IPS DF 4.7 (cell line): ENCODE data around the gene PANK1.

Experiments
- DNase-seq: peaks from one replicate; pipeline ENCODE4 v3.0.0-alpha.2; 2013; ENCODE audit warnings: low spot score; ENCODE audit errors: extremely low read depth

Gene PANK1

DNA sequence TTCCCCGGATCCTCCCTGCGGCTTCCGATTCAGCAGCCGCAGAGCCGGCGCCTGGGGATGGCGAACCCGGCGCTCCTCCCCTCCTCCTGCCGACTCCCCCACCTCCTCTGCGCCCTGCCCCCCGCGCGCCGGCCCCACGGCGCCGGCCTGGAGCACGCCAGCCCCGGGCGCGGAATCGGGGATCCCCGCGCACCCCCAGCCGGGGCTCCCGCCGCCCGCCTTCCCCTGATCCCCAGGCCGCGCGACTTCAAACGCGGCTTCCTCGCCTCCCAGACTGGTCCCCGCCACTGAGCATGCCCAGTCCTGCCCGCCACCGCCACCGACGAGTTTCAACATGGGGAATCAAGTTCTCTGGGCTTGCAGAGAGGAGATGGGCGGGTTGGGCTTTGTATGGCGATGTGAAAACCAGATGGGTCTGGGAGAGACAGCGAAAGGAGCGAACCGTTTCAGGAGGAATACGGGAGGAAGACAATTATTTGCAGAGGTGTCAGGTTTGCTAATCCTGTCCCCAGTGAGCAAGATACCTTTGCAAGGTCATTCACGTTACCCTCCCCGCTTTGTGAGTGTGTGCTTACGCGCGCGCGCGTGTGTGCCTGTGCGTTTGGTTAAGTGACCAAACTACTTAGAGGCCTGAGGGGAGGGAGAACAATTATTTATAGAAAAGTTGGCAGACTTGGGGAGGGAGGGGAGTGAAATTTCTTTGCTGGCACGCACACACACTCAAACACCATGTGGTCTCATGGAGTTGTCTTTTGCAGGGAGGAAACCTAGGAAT is at the start of gene PANK1:
PANK1 (minus strand) TSS at position 276 of the 775 bp plus-strand sequence. CDS start 351 bp downstream, outside the sequence.
- DNase-seq = no peak

DNA sequence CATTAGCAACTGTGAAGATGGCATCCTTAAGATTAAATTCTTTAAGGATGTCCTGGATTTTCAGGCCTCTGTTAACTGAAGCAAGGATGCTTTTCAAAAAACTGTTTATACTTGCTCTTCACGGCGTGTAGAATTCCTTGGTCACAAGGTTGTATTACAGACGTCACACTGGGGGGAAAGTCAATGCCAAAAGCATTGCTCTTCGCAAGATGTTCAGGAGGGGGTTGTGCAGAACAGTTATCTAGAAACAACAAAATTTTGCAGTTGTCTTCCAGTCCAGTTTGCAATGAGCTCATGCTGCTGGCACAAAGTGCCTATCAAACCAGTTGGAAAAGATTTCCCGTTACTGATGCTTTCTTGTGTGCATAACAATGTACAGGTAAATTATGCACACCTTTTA is 48.1 kb upstream of the PANK1 start:
- no peak for DNase-seq

DNA sequence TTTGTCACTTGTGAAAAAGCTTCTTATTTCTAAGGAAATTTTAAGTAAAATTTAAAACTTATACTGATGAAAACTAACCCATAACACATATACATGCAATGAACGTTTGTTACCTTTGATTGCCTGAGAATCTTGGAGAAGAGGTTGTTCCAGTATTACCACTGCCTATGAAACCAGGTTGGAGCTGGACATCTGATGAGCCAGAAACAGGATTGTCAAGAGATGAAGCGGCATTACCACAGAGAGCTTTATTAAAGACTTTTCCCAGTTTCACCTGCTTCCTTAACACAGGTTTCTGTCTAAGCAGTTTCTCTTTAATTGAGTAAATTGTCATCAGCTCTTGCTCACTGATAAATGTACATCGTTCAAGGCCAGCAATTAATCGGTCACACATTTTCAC is 47.4 kb upstream of the PANK1 start:
- no peak for DNase-seq

DNA sequence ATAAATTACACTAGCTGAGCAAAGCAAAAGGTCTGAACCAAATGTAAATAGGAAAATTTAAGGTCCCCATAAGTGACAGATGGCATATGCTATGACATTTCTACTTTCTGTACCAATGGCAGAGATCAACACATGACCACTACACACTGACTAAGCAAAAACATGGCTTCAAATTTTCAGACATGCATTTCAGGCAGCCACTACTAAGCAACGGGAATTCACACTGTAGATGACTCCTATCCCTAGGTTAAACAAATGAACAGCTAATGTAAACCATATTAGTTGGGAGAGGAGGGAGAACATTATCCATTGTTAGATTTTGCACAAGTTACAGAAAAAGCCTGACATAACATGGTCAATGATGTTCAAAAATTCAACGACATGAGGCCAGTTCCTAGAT is 45.0 kb upstream of the PANK1 start:
- DNase-seq = no peak

DNA sequence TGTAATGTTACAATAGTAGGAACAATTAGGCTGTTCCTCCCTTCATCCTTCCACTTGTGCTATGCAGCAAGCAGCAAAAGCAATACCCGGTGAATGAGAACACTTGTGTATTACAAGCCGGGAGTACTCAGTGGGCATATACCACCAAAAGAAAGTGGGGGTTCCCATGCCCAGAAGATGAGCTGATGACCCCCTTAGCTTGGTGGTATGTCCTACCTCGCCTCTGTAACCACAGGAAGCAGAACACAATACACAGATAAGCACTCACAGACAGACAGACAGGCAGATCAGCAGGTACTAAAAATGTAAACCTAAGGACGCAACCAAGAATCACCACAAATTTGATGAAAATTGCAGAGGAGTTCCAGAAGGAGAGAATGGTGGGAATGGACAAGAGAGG is 40.9 kb upstream of the PANK1 start:
- DNase-seq = no peak

DNA sequence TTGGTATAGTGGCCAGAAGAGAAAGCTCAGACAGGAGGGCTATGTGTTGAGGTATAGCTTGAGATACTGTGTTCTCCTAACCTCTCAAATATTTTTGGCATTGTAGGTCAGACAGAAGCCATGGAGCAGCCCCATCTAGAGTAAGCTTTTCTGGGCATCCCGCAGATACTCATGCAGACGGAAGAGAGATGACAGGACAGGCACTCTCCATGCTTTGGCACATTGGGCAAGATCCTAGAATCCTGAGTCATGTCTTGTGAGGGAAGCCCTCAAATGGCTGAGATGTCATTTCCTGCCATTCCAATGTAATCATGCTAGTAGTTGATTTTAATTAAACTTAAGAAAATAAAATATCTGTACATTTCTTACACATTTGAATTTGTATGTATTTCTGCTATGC is 39.6 kb upstream of the PANK1 start:
- no peak for DNase-seq

DNA sequence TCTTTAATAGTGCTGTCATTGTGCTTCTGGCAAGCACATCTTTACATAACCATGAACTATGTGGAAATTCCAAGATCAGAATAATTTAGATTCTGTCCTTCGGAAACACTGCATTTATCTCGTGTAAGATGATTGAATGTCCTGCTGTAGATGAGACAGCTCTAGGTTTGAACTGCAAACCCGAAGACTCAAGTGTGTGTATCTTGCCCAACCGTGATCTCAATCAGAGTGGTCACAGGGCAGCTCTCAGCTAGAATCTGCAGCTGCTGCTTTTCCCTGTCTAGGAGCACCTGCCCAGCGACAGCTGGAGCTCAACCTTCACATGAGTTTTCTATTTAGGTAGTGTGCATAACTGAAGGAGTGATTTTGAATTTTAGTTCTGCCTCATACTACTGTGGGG is 38.8 kb upstream of the PANK1 start:
- no peak for DNase-seq

DNA sequence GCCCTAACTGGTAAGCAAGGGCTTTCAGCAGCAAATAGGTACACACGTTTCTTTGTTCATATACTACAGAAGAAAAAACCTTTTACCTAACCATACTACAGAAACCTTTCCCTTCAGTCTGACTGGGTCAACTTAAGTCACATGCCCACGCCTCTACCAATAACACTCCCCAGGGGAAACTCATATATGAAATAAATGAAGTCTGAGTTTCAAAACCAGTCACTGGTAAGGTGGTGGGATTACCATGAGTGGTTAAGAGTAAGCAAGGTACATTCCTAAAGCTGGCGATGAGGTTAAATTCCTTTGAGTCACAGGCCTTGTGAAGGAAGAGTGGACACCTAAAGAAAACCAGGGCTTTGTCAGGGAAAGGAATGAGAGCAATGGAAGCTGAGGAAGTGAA is 34.9 kb upstream of the PANK1 start:
- no peak for DNase-seq

DNA sequence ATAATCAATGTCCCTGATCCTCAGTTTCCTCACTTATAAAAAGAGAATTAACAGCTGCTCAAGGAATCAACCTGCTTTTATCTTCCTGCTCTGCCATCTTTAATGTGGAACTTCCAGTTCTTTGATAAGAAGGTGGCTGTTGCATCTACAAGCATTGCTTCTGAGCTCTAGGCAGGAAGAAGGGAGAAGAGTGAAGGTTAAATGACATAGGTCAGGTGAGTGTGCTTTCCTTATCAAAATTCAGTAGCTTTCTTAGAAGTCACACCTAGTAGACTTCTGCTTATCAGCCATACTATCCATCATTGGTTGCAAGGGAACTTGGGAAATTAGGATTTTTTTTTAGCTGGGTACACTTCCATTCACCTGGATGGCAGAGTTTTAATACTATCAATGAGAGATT is 32.3 kb upstream of the PANK1 start:
- DNase-seq = no peak

DNA sequence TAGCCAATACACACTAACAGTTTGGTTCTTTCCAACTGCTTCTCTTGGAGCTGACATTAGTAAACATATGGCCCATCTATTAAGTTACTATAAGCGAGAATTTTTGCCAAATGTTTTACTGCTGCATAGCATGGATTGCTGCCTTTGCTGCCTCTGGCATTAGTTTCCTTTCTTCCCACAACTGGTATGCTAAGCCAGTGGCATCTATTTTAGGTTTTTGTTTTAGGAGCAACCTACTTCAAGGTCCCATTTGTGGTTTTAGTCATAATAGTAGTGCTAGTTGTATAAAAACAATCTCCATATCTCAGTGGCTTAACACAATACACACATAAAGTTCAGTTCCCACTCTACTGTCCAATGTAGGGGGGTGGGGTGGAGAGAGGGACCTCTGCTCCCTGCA is 25.9 kb upstream of the PANK1 start:
- no peak for DNase-seq

DNA sequence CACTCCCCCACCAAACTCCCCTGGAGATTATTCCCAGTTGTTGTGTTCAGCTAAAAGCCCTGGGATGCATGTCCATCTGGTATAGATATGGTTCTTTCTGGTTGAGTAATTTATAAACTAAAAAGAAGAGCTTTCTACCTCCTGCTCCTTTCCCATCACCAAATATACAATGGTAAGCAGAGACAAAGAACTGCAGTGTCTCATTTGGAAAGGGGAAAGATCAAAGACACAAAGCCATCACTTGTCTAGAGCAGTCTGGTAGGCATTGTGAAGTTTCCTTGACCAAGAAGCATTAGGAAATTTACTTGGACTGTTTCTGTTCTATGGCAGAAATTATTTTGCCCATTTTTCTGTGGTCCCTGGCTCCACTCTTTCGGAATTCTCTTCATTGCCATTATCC is 24.9 kb upstream of the PANK1 start:
- no peak for DNase-seq

DNA sequence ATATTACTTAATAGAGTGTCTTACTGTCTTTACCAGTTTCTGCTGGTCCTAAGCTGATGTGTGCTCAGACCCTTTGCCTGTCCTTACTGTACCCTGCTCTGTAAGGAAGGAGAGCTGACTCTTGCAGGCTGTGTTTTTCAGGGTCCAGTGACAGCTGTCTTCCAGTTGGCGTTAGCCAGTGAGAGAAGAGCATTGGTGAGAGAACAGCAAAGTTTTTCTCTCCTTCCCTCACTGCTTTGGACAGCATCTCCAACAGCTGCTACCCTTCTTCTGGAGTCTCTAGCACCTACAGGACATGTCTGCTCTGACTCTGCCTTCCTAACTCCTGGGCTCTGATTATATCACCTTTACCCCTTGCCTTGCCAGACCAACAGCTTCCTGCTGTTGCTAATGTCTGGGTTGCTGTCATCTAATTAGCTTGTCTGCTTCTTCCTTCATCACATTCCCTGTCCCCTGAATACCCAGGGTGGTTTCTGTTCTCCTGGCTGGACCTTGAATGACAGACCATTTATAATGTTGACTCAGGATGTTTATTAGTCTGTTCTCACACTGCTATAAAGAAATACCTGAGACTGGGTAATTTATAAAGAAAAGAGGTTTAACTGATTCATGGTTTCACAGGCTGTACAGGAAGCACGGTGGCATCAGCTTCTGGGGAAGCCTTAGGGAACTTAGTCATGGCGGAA is 23.5 kb upstream of the PANK1 start:
- no peak for DNase-seq

DNA sequence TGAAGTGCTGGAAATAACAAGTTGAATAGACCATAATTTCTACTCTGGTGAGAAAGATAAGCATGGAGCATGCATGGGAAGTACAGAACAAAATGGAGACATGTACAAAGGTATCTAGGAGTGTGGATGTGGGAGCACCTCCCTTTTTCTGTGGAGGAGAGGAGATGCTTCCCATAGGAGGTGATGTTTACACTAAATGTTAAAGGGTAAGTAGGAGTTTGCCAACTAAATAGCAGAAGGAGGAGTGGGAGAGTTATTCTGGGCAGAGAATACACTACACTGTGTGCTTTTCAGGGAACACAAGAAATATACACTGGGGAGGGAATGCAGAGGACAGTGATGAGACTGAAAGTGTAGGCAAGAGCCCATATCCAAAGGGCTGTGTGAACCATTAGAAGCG is 21.1 kb upstream of the PANK1 start:
- no peak for DNase-seq

DNA sequence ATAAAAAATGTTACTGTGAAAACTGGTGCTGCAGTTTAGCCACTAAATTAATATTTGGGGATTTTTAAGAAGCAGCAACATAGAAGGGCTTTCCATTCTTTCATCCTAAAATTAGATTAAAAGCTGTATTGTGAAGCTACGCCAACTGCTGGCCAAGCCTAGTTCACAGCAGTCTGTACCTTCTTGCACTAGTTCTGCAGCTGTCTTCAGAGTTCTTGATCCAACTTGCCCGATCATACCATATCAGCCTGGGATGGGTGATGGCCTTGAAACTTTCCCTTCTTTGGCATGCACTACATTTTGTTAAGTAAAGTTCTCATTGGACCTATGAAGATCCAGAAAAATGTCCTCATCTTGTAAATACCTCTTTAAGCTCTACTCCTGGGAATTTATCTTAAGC is 20.3 kb upstream of the PANK1 start:
- no peak for DNase-seq

DNA sequence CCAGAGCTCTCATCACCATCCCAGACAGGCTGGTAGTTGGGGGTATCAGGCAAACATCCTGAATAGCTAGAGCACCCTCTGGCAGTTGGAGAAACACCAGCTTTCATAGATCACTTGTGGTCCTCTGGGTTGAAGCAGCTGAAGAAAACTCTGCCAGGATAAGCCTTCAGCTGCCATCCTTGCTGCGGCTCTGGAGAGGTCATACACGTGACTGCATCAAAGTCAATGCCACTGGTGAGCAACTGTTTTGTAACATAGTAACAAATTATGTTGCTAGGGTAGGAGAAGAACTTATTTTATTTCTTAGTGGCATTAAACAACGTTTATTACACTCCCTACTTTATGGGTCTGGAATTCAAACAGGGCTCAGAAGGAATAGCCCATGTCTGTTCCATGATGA is 19.2 kb upstream of the PANK1 start:
- no peak for DNase-seq

DNA sequence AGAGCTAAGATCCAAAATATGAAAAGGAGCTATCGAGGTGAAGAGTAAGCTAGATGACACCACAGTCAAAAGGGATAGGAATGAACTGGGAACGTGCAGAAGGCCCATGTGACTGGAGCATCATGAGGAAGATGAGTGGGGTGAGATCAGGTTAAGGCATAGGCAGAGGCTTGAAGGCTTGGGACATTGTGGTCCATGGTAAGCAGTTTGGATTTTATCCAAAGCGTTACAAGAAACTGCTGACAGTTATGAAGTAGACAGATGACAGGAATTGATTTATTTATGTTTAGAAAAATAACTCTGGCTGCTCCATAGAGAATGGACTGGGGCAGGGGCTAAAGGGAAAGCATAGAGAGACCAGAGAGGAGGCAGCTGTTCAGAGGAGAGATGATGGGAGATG is 18.1 kb upstream of the PANK1 start:
- DNase-seq = no peak

DNA sequence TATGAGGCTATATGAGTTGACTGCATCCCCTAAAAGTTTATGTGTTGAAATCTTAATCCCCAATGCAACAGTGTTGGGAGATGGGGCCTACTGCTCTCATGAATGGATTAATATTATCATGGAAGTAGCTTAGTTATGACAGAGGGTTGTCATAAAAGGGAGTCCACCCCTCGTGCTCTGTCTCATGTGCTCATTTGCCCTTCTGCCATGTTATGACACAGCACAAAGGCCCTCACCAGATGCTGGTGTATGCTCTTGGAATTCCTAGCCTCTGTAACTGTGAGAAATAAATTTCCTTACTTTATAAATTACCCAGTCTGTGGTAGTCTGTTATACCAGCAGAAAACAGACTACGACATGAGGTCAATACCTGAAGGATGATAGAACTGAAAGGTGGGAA is 17.6 kb upstream of the PANK1 start:
- no peak for DNase-seq

DNA sequence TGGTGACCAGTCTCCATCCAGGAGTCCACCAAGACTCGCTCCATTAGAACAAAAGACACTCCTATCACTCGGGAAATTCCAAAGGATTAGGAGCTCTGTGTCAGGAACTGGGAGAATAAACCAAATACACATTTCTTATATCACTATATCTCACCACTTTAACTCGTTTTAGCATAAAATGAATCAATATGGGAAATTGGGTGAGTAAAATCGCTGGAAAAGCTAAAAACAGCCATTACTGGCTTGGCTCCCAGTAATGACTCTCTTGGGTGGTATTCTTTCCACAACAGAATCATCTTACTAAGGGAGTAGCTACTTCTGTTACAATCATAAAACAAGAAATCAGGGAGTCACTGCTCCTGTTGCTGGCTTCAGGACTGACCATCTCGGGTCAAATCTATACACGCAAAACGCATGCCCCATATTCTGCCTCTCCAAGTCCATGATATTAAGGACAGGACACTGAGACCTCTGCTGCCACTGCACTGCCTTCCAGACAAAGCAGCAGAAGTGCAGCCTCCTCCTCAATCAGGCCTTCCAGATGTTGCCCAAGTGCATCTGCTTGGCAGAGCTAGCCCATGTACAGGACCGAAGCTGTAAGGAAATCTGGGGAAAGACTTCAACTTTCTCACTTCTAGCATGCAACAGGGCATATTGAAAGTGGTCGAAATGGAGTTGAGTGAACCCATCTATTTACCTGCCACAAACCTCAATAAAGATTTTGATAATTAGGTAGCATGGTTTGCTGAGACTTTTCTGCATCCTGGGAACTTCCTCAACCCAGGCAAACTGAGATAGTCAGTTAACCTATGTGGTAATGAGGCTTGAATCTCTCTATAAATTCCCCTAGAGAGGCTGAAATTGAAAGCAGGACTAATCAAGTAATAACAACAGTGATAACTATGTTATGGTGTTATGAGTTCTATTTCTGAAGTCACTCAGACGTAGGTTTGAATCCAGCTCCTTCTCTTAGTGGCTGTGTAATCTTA is 14.4 kb upstream of the PANK1 start:
- DNase-seq = no peak

DNA sequence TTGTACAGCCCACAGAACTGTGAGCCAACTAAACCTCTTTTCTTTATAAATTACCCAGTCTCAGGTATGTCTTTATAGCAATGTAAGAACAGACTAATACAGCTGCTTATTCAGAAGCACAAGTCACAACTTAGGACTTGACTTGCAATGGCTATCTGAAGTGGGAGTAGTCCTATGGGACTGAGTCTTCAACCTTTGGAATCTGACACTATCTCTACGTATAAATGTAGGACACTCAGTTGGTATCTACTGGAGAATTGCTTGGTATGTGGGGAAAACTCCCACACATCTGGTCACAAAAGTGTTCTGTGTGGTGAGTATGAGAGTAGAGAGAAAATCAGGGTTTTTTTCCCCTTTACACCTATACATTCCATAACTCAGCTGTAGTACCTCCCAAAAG is 12.3 kb upstream of the PANK1 start:
- no peak for DNase-seq

DNA sequence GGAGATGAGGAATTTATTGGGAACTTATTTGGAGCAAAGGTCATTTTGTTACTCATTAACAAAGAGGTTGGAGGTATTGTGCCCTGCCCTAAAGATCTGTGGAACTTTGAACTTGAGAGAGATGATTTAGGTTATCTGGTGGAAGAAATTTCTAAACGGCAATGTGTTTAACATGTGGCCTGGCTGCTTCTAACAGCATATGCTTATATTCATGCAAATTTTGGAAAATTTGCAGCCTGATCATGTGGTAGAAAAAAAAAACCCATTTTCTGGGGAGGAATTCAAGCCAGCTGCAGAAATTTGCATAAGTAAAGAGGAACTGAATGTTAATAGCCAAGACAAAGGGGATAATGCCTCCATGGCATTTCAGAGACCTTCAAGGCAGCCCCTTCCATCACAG is 10.7 kb upstream of the PANK1 start:
- DNase-seq = no peak

DNA sequence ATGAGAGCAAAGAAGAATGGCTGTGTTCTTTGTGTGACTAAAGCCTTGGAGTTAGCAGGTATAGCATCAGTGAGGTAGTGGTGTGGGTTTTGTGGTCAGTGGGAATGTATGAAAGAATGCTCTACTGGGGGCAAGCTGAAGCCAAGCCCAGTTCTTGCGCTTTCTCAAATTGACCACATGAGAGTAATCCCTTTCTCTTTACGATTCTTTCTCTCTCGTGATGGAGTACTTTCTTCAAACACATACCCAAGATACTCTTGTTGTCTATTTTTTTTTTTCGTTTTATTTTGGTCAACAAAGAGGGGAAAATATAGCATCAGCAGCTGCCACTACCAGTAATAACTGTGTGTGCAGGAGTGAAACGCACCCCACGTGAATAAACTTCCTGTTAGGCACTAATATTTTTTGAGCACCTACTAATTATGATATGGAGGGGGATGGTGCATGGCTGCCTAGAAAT is 8.4 kb upstream of the PANK1 start:
- DNase-seq = no peak

DNA sequence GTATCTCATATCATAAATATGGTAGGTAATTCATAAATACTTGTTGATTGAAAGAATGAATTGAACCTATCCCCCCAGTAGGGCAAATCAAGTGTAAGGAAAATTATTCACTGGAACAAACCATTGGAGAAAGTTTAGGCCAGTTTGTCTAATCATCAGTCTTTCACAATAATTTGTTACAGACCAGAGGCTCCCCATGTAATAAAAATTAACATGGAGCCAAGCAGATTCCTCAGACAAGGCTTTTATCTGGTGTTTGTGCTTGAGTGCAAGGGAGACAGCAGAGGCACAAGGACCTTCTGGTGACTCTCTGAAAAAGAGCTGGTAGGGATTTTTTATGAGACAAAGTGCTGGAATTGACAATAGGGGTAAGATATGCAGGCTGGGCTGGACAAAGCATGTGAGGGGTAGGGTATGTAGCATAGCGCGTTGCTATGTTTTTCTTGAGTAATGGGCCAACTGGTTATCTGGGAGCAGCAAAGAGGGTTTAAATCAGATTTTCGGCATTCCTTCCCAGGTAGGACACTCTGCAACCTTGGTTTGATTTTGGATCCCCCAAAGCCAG is 7.8 kb upstream of the PANK1 start:
- DNase-seq = no peak
